Neural cell (in vitro differentiated cells): Measurements from ENCODE around the gene RBM33. TPM values are rescaled to one million over a fixed set of nuclear protein-coding genes. Genes with fewer than 3 reads are reported as not detected.

Experiments used
- H2AFZ ChIP-seq: fragments of 200-600, 300-800 bp; sonication (generic), shearing (Covaris generic); 2 replicates; pipeline ENCODE4 v1.6.0; 2014; ENCODE audit warnings: low read depth, mild to moderate bottlenecking, antibody characterized with exemption, low read length, moderate library complexity
- H3F3A ChIP-seq: fragments of 200-600 bp; shearing (Covaris generic); 2 replicates; pipeline ENCODE4 v1.6.1; 2016; ENCODE audit warnings: mild to moderate bottlenecking, moderate library complexity, mixed read lengths, antibody characterized with exemption, low read length; ENCODE audit not compliant: insufficient read depth, poor library complexity, severe bottlenecking
- H3K27ac ChIP-seq: fragments of 200-600, 300-800 bp; sonication (generic), shearing (Covaris generic); 2 replicates; pipeline ENCODE4 v1.5.1; 2014; ENCODE audit warnings: mild to moderate bottlenecking, low read length, moderate library complexity
- H3K27me3 ChIP-seq: fragments of 300-800, 200-600 bp; sonication (generic), shearing (Covaris generic); 2 replicates; pipeline ENCODE4 v1.6.0; 2014; ENCODE audit warnings: mild to moderate bottlenecking, low read depth, low read length, moderate library complexity; ENCODE audit not compliant: insufficient read depth
- H3K36me3 ChIP-seq: fragments of 300-800, 200-600 bp; sonication (generic), shearing (Covaris generic); 2 replicates; pipeline ENCODE4 v1.5.1; 2014; ENCODE audit warnings: mild to moderate bottlenecking, antibody characterized with exemption, low read length, moderate library complexity; ENCODE audit not compliant: insufficient read depth
- H3K4me2 ChIP-seq: fragments of 300-800, 200-600 bp; sonication (generic), shearing (Covaris generic); 2 replicates; pipeline ENCODE4 v1.6.0; 2014; ENCODE audit warnings: mild to moderate bottlenecking, low read length
- H3K4me3 ChIP-seq: fragments of 300-800, 200-600 bp; sonication (generic), shearing (Covaris generic); 2 replicates; pipeline ENCODE4 v1.5.1; 2014; ENCODE audit warnings: mild to moderate bottlenecking, low read length, moderate library complexity
- H3K79me2 ChIP-seq: fragments of 200-600 bp; shearing (Covaris generic); replicated peaks from 2 replicates; pipeline ENCODE4 v1.6.0; 2014; ENCODE audit warnings: mild to moderate bottlenecking, low read length, moderate library complexity; ENCODE audit not compliant: insufficient read depth
- H3K9ac ChIP-seq: fragments of 300-800, 200-600 bp; sonication (generic), shearing (Covaris generic); 2 replicates; pipeline ENCODE4 v1.6.1; 2016; ENCODE audit warnings: mild to moderate bottlenecking, low read length, mixed read lengths
- H3K9me2 ChIP-seq: fragments of 200-600 bp; shearing (Covaris generic); 2 replicates; pipeline ENCODE4 v1.6.1; 2016; ENCODE audit warnings: mild to moderate bottlenecking, low read length, mixed read lengths; ENCODE audit not compliant: insufficient read depth
- H3K9me3 ChIP-seq: fragments of 200-600, 300-800 bp; sonication (generic), shearing (Covaris generic); 2 replicates; pipeline ENCODE4 v1.6.1; 2016; ENCODE audit warnings: mild to moderate bottlenecking, mixed run types, low read length, moderate library complexity, mixed read lengths
- H4K20me1 ChIP-seq: fragments of 200-600 bp; shearing (Covaris generic); 2 replicates; pipeline ENCODE4 v1.6.1; 2016; ENCODE audit warnings: mild to moderate bottlenecking, mixed run types; ENCODE audit not compliant: insufficient read depth
- EP300 ChIP-seq: fragments of 450-650 bp; conservative IDR thresholded peaks from 2 replicates; pipeline ENCODE4 v1.6.1; 2014; ENCODE audit warnings: antibody characterized with exemption, mild to moderate bottlenecking, moderate library complexity; ENCODE audit not compliant: poor library complexity, severe bottlenecking
- EZH2 ChIP-seq: fragments of 200-600, 300-800 bp; shearing (Covaris generic), sonication (generic); IDR thresholded peaks from 2 replicates; pipeline ENCODE4 v1.6.1; 2014; ENCODE audit warnings: antibody characterized with exemption, low read length, borderline replicate concordance, mild to moderate bottlenecking; ENCODE audit not compliant: insufficient read depth, poor library complexity, severe bottlenecking
- MXI1 ChIP-seq: fragments of 450-650 bp; conservative IDR thresholded peaks from 2 replicates; pipeline ENCODE4 v1.6.1; 2014; ENCODE audit warnings: antibody characterized with exemption, mild to moderate bottlenecking; ENCODE audit not compliant: poor library complexity, severe bottlenecking
- POLR2AphosphoS5 ChIP-seq: IDR thresholded peaks from 2 replicates; pipeline ENCODE4 v1.6.1; 2012
- RAD21 ChIP-seq: fragments of 450-650 bp; conservative IDR thresholded peaks from 2 replicates; pipeline ENCODE4 v1.6.1; 2014; ENCODE audit warnings: antibody characterized with exemption, mild to moderate bottlenecking, moderate library complexity
- SMC3 ChIP-seq: fragments of 450-650 bp; conservative IDR thresholded peaks from 2 replicates; pipeline ENCODE4 v1.6.1; 2014; ENCODE audit warnings: antibody characterized with exemption, mild to moderate bottlenecking, moderate library complexity; ENCODE audit not compliant: poor library complexity
- TAF1 ChIP-seq: IDR thresholded peaks from 2 replicates; pipeline ENCODE4 v1.6.1; 2012; ENCODE audit warnings: low read depth
- polyA plus RNA-seq: library from polyadenylated mRNA; depleted of rRNA; stranded (reverse); fragments of >200 nt; gene quantifications from 2 replicates; pipeline ENCODE4 v1.2.3, GENCODE V29; 2014
- TF ChIP-seq, protein P1 (sequence below): fragments of 450-650 bp; IDR thresholded peaks from 2 replicates; pipeline ENCODE4 v1.5.1; 2014; ENCODE audit warnings: antibody characterized with exemption, mild to moderate bottlenecking, moderate library complexity; ENCODE audit not compliant: poor library complexity, severe bottlenecking
- TF ChIP-seq, protein P2 (sequence below): IDR thresholded peaks from 2 replicates; pipeline ENCODE4 v1.6.1; 2012; ENCODE audit warnings: borderline replicate concordance

The RBM33 gene
- polyA plus RNA-seq, 1 donor from 2014 or later: 53.2 TPM

DNA sequence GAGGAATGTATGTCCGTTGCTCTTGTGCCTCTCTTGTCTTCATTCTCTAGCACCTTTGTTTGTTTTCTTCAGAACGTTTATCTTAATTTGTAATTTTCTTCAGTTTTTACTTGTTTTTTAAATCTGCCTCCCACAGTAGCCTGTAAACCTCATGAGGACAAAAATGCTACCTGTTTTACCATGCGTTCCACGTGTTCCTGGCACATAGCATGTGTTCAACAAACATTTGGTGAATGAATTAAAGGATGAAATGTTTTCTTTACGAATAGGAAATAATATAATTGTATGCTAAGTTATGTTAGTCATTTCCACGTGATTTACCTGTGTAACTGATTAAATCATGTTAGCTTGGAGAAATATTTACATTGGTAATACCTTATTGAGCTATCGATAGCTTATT is 2.2 kb downstream of the RBM33 start:
- no peaks in the 10 kb centered on the region for H4K20me1 ChIP-seq
- peak overlapping the region; percentile 76 for H3K4me2 ChIP-seq
- H3F3A ChIP-seq: no peaks in the 10 kb centered on the region
- peak overlapping the region; percentile 93 for H3K4me3 ChIP-seq
- no peak overlapping the region for H3K27ac ChIP-seq
- H3K27me3 ChIP-seq: no peaks in the 10 kb centered on the region
- no peaks in the 10 kb centered on the region for H3K9me2 ChIP-seq
- H3K79me2 ChIP-seq: peaks cover 69% of the 10 kb centered on the region
- peaks cover 5% of the 10 kb centered on the region for H3K9me3 ChIP-seq
- TF ChIP-seq MXI1 (no peak), SMC3 (no peak), EZH2 (no peak), POLR2AphosphoS5 (no peak), RAD21 (no peak), EP300 (no peak), TAF1 (no peak)
- TF ChIP-seq, protein P1, sequence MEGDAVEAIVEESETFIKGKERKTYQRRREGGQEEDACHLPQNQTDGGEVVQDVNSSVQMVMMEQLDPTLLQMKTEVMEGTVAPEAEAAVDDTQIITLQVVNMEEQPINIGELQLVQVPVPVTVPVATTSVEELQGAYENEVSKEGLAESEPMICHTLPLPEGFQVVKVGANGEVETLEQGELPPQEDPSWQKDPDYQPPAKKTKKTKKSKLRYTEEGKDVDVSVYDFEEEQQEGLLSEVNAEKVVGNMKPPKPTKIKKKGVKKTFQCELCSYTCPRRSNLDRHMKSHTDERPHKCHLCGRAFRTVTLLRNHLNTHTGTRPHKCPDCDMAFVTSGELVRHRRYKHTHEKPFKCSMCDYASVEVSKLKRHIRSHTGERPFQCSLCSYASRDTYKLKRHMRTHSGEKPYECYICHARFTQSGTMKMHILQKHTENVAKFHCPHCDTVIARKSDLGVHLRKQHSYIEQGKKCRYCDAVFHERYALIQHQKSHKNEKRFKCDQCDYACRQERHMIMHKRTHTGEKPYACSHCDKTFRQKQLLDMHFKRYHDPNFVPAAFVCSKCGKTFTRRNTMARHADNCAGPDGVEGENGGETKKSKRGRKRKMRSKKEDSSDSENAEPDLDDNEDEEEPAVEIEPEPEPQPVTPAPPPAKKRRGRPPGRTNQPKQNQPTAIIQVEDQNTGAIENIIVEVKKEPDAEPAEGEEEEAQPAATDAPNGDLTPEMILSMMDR: no peak
- TF ChIP-seq, protein P2, sequence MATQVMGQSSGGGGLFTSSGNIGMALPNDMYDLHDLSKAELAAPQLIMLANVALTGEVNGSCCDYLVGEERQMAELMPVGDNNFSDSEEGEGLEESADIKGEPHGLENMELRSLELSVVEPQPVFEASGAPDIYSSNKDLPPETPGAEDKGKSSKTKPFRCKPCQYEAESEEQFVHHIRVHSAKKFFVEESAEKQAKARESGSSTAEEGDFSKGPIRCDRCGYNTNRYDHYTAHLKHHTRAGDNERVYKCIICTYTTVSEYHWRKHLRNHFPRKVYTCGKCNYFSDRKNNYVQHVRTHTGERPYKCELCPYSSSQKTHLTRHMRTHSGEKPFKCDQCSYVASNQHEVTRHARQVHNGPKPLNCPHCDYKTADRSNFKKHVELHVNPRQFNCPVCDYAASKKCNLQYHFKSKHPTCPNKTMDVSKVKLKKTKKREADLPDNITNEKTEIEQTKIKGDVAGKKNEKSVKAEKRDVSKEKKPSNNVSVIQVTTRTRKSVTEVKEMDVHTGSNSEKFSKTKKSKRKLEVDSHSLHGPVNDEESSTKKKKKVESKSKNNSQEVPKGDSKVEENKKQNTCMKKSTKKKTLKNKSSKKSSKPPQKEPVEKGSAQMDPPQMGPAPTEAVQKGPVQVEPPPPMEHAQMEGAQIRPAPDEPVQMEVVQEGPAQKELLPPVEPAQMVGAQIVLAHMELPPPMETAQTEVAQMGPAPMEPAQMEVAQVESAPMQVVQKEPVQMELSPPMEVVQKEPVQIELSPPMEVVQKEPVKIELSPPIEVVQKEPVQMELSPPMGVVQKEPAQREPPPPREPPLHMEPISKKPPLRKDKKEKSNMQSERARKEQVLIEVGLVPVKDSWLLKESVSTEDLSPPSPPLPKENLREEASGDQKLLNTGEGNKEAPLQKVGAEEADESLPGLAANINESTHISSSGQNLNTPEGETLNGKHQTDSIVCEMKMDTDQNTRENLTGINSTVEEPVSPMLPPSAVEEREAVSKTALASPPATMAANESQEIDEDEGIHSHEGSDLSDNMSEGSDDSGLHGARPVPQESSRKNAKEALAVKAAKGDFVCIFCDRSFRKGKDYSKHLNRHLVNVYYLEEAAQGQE: no peak
- no peak overlapping the region for H2AFZ ChIP-seq
- H3K36me3 ChIP-seq: no peaks in the 10 kb centered on the region
- no peak overlapping the region for H3K9ac ChIP-seq

DNA sequence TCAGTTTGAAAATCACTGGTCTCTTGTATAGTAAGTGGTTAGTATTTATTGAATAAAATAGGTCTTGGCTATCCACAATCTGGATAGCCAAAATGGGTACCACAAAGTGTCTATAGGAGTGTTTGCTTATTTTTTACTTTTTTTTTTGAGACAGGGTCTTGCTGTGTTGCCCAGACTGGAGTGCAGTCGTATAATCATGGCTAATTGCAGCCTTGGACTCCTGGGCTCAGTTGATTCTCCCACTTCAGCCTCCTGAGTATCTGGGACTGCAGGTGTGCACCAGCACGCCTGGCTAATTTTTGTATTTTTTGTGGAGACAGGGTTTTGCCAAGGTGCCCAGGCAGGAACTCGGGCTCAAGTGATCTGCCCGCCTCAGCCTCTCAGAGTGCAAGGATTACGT is 2.8 kb downstream of the RBM33 start:
- no peak overlapping the region for H3K4me2 ChIP-seq
- peaks cover 5% of the 10 kb centered on the region for H3K9me3 ChIP-seq
- H3F3A ChIP-seq: no peaks in the 10 kb centered on the region
- H3K27ac ChIP-seq: no peak overlapping the region
- no peaks in the 10 kb centered on the region for H4K20me1 ChIP-seq
- no peaks in the 10 kb centered on the region for H3K27me3 ChIP-seq
- H3K4me3 ChIP-seq: no peak overlapping the region
- H3K36me3 ChIP-seq: no peaks in the 10 kb centered on the region
- no peaks in the 10 kb centered on the region for H3K9me2 ChIP-seq
- H3K9ac ChIP-seq: no peak overlapping the region
- TF ChIP-seq MXI1: no peak
- no peak for TF ChIP-seq POLR2AphosphoS5
- no peak overlapping the region for H2AFZ ChIP-seq
- H3K79me2 ChIP-seq: peaks cover 76% of the 10 kb centered on the region

DNA sequence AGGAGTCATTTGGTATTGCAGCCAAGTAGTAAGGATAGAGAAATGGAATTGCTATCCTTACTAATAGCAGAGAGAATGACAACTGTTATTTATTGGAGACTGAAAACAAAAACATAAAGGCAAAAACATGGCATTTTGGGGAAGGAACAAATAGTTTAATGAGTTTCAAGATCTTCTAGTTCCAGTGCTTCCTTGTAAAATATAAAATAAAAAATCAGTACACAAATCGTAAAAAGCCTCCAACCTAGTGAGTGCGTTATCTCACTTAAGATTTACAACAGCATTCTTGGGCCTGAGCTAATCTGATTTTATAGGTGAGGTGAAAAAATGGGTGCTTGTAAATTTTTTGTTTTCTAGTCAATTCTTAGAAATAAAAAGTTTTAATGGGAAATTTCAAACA is 3.3 kb downstream of the RBM33 start:
- H2AFZ ChIP-seq: no peak overlapping the region
- peaks cover 80% of the 10 kb centered on the region for H3K79me2 ChIP-seq
- no peak overlapping the region for H3K4me3 ChIP-seq
- no peaks in the 10 kb centered on the region for H3K36me3 ChIP-seq
- no peaks in the 10 kb centered on the region for H3K27me3 ChIP-seq
- H3K9me3 ChIP-seq: peaks cover 5% of the 10 kb centered on the region
- no peak overlapping the region for H3K9ac ChIP-seq
- no peaks in the 10 kb centered on the region for H3F3A ChIP-seq
- no peak overlapping the region for H3K27ac ChIP-seq
- H3K9me2 ChIP-seq: no peaks in the 10 kb centered on the region
- TF ChIP-seq, protein P2: no peak
- TF ChIP-seq RAD21 (no peak), EZH2 (no peak)
- H4K20me1 ChIP-seq: no peaks in the 10 kb centered on the region
- H3K4me2 ChIP-seq: no peak overlapping the region
